SKM-1 treated with dmso at 0.1 percent for 144 hours (cell line): ENCODE data around the gene SULT1B1.
A peak's percentile ranks its signal among the peaks of the same experiment; 100 is the strongest.

Experiments
- DNase-seq: peaks from one replicate; lab custom pipeline; 2025; ENCODE audit not compliant: unreplicated experiment; lab: John Stamatoyannopoulos, UW

Gene SULT1B1

GRCh38 chr4:69750346-69750745, 10.1 kb downstream of the SULT1B1 start:
- DNase-seq = no peak

- peak; percentile 82 for DNase-seq
Observed at GRCh38 chr4:69749771-69750170, 10.6 kb downstream of the SULT1B1 start.

GRCh38 chr4:69748173-69748572, 12.2 kb downstream of the SULT1B1 start:
- DNase-seq = no peak

GRCh38 chr4:69744157-69744478, 16.3 kb downstream of the SULT1B1 start:
- no peak for DNase-seq

GRCh38 chr4:69743476-69744156, 16.8 kb downstream of the SULT1B1 start:
- DNase-seq = no peak

- DNase-seq = no peak
Observed at GRCh38 chr4:69742596-69742995, 17.8 kb downstream of the SULT1B1 start.

GRCh38 chr4:69738872-69739271, 21.5 kb downstream of the SULT1B1 start:
- no peak for DNase-seq

GRCh38 chr4:69735119-69735518, 25.3 kb downstream of the SULT1B1 start:
- DNase-seq = no peak

- no peak for DNase-seq
Observed at GRCh38 chr4:69731847-69732246, 28.6 kb downstream of the SULT1B1 start.

- DNase-seq = no peak
Observed at GRCh38 chr4:69731241-69731640, 29.2 kb downstream of the SULT1B1 start.

GRCh38 chr4:69730002-69730401, 30.4 kb downstream of the SULT1B1 start:
- no peak for DNase-seq

GRCh38 chr4:69727926-69728325, 32.5 kb downstream of the SULT1B1 start:
- no peak for DNase-seq

GRCh38 chr4:69727426-69727825, 33.0 kb downstream of the SULT1B1 start:
- DNase-seq = no peak

GRCh38 chr4:69726971-69727370, 33.4 kb downstream of the SULT1B1 start:
- no peak for DNase-seq

- peak; percentile 27 for DNase-seq
Observed at GRCh38 chr4:69718396-69719271, 41.8 kb downstream of the SULT1B1 start.

- no peak for DNase-seq
Observed at GRCh38 chr4:69717778-69718177, 42.6 kb downstream of the SULT1B1 start.

GRCh38 chr4:69716654-69717053, 43.8 kb downstream of the SULT1B1 start:
- no peak for DNase-seq

GRCh38 chr4:69714086-69714485, 46.3 kb downstream of the SULT1B1 start:
- DNase-seq = no peak

- peak; percentile 79 for DNase-seq
Observed at GRCh38 chr4:69713593-69713992, 46.8 kb downstream of the SULT1B1 start.

- no peak for DNase-seq
Observed at GRCh38 chr4:69710580-69710979, 49.8 kb downstream of the SULT1B1 start.

- no peak for DNase-seq
Observed at GRCh38 chr4:69708211-69708610, 52.2 kb downstream of the SULT1B1 start.

- no peak for DNase-seq
Observed at GRCh38 chr4:69707807-69708206, 52.6 kb downstream of the SULT1B1 start.
